HCT116 (cell line): ENCODE results near the gene YIF1B.

ENCODE experiments used
- SP1 ChIP-seq: IDR thresholded peaks from 2 replicates; pipeline ENCODE4 v1.6.1; 2012; ENCODE audit warnings: low read depth
- SRF ChIP-seq: IDR thresholded peaks from 2 replicates; pipeline ENCODE4 v1.6.1; 2012; ENCODE audit warnings: low read depth
- TF ChIP-seq, protein P1 (sequence below), 3 experiments: fragments of 200-600 bp in 1 of 3; sonication (generic) in 1 of 3; IDR thresholded peaks in 2 of 3; conservative IDR thresholded peaks in 1 of 3; 2 replicates each; pipeline ENCODE4 v1.5.1; 2012 to 2017; ENCODE audit warnings: low read depth in 2 of 3, low read length in 2 of 3, antibody characterized with exemption in 1 of 3, borderline replicate concordance in 1 of 3, control low read depth in 1 of 3, mild to moderate bottlenecking in 1 of 3, mixed read lengths in 1 of 3, mixed run types in 1 of 3, moderate library complexity in 1 of 3; ENCODE audit not compliant: insufficient read depth in 1 of 3

DNA sequence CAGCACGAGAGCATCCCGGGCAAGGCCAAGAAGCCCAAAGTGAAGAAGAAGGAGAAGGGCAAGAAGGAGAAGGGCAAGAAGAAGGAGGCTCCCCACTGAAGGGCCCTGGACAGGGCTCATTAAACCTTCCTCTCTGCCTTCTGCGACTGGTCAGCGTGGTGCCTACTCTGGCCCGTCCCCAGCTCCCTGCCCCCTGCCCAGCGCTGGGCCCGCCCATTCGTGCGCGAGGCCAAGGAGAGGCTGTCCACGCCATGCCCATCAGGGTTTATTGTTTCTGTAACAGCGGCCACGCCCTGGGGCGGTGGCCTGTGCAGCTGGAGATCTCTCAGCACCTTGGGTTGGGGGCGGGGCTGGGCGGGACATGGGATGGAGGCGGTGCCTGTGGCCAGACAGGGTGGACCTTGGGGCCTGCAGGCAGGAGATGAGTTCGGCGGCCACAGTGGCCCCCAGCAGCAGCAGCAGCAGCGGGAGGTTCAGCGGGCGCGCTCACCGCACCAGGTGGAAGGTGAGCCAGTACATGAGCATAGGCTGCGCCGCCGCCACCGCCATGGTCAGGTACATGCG is 10.8 kb downstream of the YIF1B start:
- TF ChIP-seq, protein P1, sequence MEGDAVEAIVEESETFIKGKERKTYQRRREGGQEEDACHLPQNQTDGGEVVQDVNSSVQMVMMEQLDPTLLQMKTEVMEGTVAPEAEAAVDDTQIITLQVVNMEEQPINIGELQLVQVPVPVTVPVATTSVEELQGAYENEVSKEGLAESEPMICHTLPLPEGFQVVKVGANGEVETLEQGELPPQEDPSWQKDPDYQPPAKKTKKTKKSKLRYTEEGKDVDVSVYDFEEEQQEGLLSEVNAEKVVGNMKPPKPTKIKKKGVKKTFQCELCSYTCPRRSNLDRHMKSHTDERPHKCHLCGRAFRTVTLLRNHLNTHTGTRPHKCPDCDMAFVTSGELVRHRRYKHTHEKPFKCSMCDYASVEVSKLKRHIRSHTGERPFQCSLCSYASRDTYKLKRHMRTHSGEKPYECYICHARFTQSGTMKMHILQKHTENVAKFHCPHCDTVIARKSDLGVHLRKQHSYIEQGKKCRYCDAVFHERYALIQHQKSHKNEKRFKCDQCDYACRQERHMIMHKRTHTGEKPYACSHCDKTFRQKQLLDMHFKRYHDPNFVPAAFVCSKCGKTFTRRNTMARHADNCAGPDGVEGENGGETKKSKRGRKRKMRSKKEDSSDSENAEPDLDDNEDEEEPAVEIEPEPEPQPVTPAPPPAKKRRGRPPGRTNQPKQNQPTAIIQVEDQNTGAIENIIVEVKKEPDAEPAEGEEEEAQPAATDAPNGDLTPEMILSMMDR (IDR thresholded peaks at IDR 0.05 in 2 of 3, conservative IDR thresholded peaks at IDR 0.05 in 1 of 3; ENCODE audit: borderline replicate concordance in 1 of 3, insufficient read depth in 1 of 3, low read depth in 2 of 3, low read length in 2 of 3): no peak
- peak; percentile 84 for TF ChIP-seq SP1
- TF ChIP-seq SRF: no peak
